AG09309 (cell line): Measurements from ENCODE around the gene PAX2.

Experiments
- DNase-seq: peaks from one replicate; pipeline ENCODE4 v3.0.0-alpha.2; 2010; ENCODE audit warnings: low read depth
- H3K4me3 ChIP-seq: 2 replicates; pipeline ENCODE4 v1.5.1; 2011; ENCODE audit warnings: mild to moderate bottlenecking, low read depth, low read length, moderate library complexity; ENCODE audit not compliant: control insufficient read depth
- CTCF ChIP-seq: IDR thresholded peaks from 2 replicates; pipeline ENCODE4 v1.5.1; 2011; ENCODE audit warnings: mild to moderate bottlenecking, low read depth, low read length, inconsistent platforms; ENCODE audit not compliant: insufficient read depth, control insufficient read depth; ENCODE audit errors: missing control alignments

Gene PAX2

GRCh38 chr10:100869399-100869798, 124.0 kb downstream of the PAX2 start:
- no peak for TF ChIP-seq CTCF
- H3K4me3 ChIP-seq: no peak overlapping the region
- no peak for DNase-seq

- H3K4me3 ChIP-seq: no peak overlapping the region
- no peak for DNase-seq
- TF ChIP-seq CTCF: peak; percentile 69
These were observed 126.8 kb downstream of the PAX2 start for GRCh38 chr10:100872034-100872791.

- no peak for DNase-seq
These were observed 127.9 kb downstream of the PAX2 start for GRCh38 chr10:100873146-100873826.

GRCh38 chr10:100873827-100874326, 128.5 kb downstream of the PAX2 start:
- no peak for TF ChIP-seq CTCF
- no peak for DNase-seq
- H3K4me3 ChIP-seq: no peak overlapping the region

More at GRCh38 chr10:100873146-100873826, 127.9 kb downstream of the PAX2 start:
- TF ChIP-seq CTCF: no peak
- no peak overlapping the region for H3K4me3 ChIP-seq

GRCh38 chr10:100874702-100875483, 129.5 kb downstream of the PAX2 start:
- TF ChIP-seq CTCF: no peak
- no peak for DNase-seq
- no peak overlapping the region for H3K4me3 ChIP-seq

- no peak overlapping the region for H3K4me3 ChIP-seq
- no peak for TF ChIP-seq CTCF
- DNase-seq: no peak
These were observed 130.2 kb downstream of the PAX2 start for GRCh38 chr10:100875484-100876166.
